Measurements from ENCODE around the gene PRMT9. TPM values are rescaled to one million over a fixed set of nuclear protein-coding genes. Genes with fewer than 3 reads are reported as not detected.

Gene PRMT9
- total and polyA plus RNA-seq, 2 donors (not counting 1 experiment from before 2014, with no cell fraction given) = 8.8 to 14.4 TPM

GRCh38 chr4:147620315-147620714, 63.6 kb downstream of the PRMT9 start:
- Histone ChIP-seq H3K9me3 (ENCODE audit: control insufficient read depth, insufficient read depth, low read depth, low read length) (no peaks in the 10 kb centered on the region), H3K36me3 (ENCODE audit: control insufficient read depth, insufficient read depth, low read length) (no peaks in the 10 kb centered on the region), H3K4me3 (replicated peaks in 1 of 4; ENCODE audit: control extremely low read depth in 1 of 4, insufficient read depth in 1 of 4, low read depth in 3 of 4, low read length in 4 of 4) (no peak overlapping the region), H3K79me2 (ENCODE audit: control insufficient read depth, insufficient read depth, low read length) (peaks cover 24% of the 10 kb centered on the region), H3K27me3 (ENCODE audit: control insufficient read depth, insufficient read depth, low read length) (no peaks in the 10 kb centered on the region), H2AFZ (ENCODE audit: low read length) (no peak overlapping the region), H3K4me1 (ENCODE audit: control insufficient read depth, extremely low read depth, insufficient read depth, low read length) (no peaks in the 10 kb centered on the region), H3K9ac (ENCODE audit: insufficient read depth, low read length) (no peak overlapping the region), H4K20me1 (ENCODE audit: control insufficient read depth, extremely low read depth, insufficient read depth, low read length) (no peaks in the 10 kb centered on the region), H3K27ac (ENCODE audit: insufficient read depth, low read length) (no peak overlapping the region), H3K4me2 (ENCODE audit: extremely low read depth, insufficient read depth, low read length) (no peak overlapping the region)
- DNase-seq (ENCODE audit: low read depth in 2 of 2) = no peak
- TF ChIP-seq CTCF (conservative IDR thresholded peaks at IDR 0.05 in 1 of 2, IDR thresholded peaks at IDR 0.05 in 1 of 2; ENCODE audit: low read depth in 1 of 2, low read length in 2 of 2) (no peak), EZH2 (IDR thresholded peaks at IDR 0.05; ENCODE audit: low read length, missing control alignments) (no peak)

- Histone ChIP-seq H3K9ac (ENCODE audit: insufficient read depth, low read length) (peak overlapping the region; percentile 76), H3K9me3 (ENCODE audit: control insufficient read depth, insufficient read depth, low read depth, low read length) (no peaks in the 10 kb centered on the region), H3K27me3 (ENCODE audit: control insufficient read depth, insufficient read depth, low read length) (no peaks in the 10 kb centered on the region), H3K4me2 (ENCODE audit: extremely low read depth, insufficient read depth, low read length) (peak overlapping the region; percentile 87), H4K20me1 (ENCODE audit: control insufficient read depth, extremely low read depth, insufficient read depth, low read length) (no peaks in the 10 kb centered on the region), H3K27ac (ENCODE audit: insufficient read depth, low read length) (peak overlapping the region; percentile 79), H3K4me1 (ENCODE audit: control insufficient read depth, extremely low read depth, insufficient read depth, low read length) (no peaks in the 10 kb centered on the region), H3K79me2 (ENCODE audit: control insufficient read depth, insufficient read depth, low read length) (peaks cover 24% of the 10 kb centered on the region), H2AFZ (ENCODE audit: low read length) (peak overlapping the region; percentile 96), H3K36me3 (ENCODE audit: control insufficient read depth, insufficient read depth, low read length) (no peaks in the 10 kb centered on the region), H3K4me3 (replicated peaks in 1 of 4; ENCODE audit: control extremely low read depth in 1 of 4, insufficient read depth in 1 of 4, low read depth in 3 of 4, low read length in 4 of 4) (peak overlapping the region; percentile 75 to 99 (median 87))
- TF ChIP-seq CTCF (conservative IDR thresholded peaks at IDR 0.05 in 1 of 2, IDR thresholded peaks at IDR 0.05 in 1 of 2; ENCODE audit: low read depth in 1 of 2, low read length in 2 of 2) (no peak), EZH2 (IDR thresholded peaks at IDR 0.05; ENCODE audit: low read length, missing control alignments) (no peak)
- DNase-seq (ENCODE audit: low read depth in 2 of 2) = no peak
Measured at GRCh38 chr4:147617841-147618691, 65.9 kb downstream of the PRMT9 start.

- Histone ChIP-seq H3K36me3 (ENCODE audit: control insufficient read depth, insufficient read depth, low read length) (no peaks in the 10 kb centered on the region), H3K9ac (ENCODE audit: insufficient read depth, low read length) (peak within 1 kb of the TSS; percentile 76), H4K20me1 (ENCODE audit: control insufficient read depth, extremely low read depth, insufficient read depth, low read length) (no peaks in the 10 kb centered on the region), H3K4me3 (replicated peaks in 1 of 4; ENCODE audit: control extremely low read depth in 1 of 4, insufficient read depth in 1 of 4, low read depth in 3 of 4, low read length in 4 of 4) (peak within 1 kb of the TSS; percentile 75 to 99 (median 87)), H3K4me2 (ENCODE audit: extremely low read depth, insufficient read depth, low read length) (peak within 1 kb of the TSS; percentile 87), H3K27ac (ENCODE audit: insufficient read depth, low read length) (peak within 1 kb of the TSS; percentile 79), H2AFZ (ENCODE audit: low read length) (peak within 1 kb of the TSS; percentile 96), H3K4me1 (ENCODE audit: control insufficient read depth, extremely low read depth, insufficient read depth, low read length) (no peaks in the 10 kb centered on the region), H3K79me2 (ENCODE audit: control insufficient read depth, insufficient read depth, low read length) (peaks cover 22% of the 10 kb centered on the region), H3K27me3 (ENCODE audit: control insufficient read depth, insufficient read depth, low read length) (no peaks in the 10 kb centered on the region), H3K9me3 (ENCODE audit: control insufficient read depth, insufficient read depth, low read depth, low read length) (no peaks in the 10 kb centered on the region)
- peak; percentile 93 to 94 for DNase-seq (ENCODE audit: low read depth in 2 of 2)
- TF ChIP-seq CTCF (conservative IDR thresholded peaks at IDR 0.05 in 1 of 2, IDR thresholded peaks at IDR 0.05 in 1 of 2; ENCODE audit: low read depth in 1 of 2, low read length in 2 of 2) (peak; percentile 13 to 15), EZH2 (IDR thresholded peaks at IDR 0.05; ENCODE audit: low read length, missing control alignments) (no peak)
Measured at GRCh38 chr4:147617173-147617840, 66.7 kb downstream of the PRMT9 start, which contains the start of gene TMEM184C. Gene TMEM184C (plus strand): TSS chr4:147617397. CDS start chr4:147617957, 560 bp downstream.
